HG03520 (cell line): ENCODE results near the gene PDPR.
"Not testable (repeated sequence)": the region's sequence is repeated elsewhere in the genome, so short reads cannot be mapped to it uniquely, and the experiment has no call there.

Experiments used
- ATAC-seq: cut with Tn5 transposase; IDR thresholded peaks from one replicate; pipeline ENCODE4 v1.9.1; 2021; ENCODE audit warnings: mild to moderate bottlenecking, moderate library complexity; ENCODE audit not compliant: unreplicated experiment

Gene PDPR

GRCh38 chr16:70127706-70128105 lies 13.6 kb downstream of the PDPR start:
- not testable (repeated sequence) for ATAC-seq

GRCh38 chr16:70128844-70129243 lies 14.7 kb downstream of the PDPR start:
- not testable (repeated sequence) for ATAC-seq

- not testable (repeated sequence) for ATAC-seq
These were observed 21.7 kb downstream of the PDPR start for GRCh38 chr16:70135796-70136195.

- ATAC-seq, result not testable (repeated sequence)
These were observed 22.5 kb downstream of the PDPR start for GRCh38 chr16:70136595-70136994.

GRCh38 chr16:70142739-70143138 lies 28.6 kb downstream of the PDPR start:
- ATAC-seq, result not testable (repeated sequence)

GRCh38 chr16:70143231-70143895 lies 29.2 kb downstream of the PDPR start:
- ATAC-seq, result not testable (repeated sequence)

- not testable (repeated sequence) for ATAC-seq
These were observed 33.7 kb downstream of the PDPR start for GRCh38 chr16:70147853-70148252.

GRCh38 chr16:70148453-70148852 lies 34.3 kb downstream of the PDPR start:
- ATAC-seq, result not testable (repeated sequence)

GRCh38 chr16:70149296-70149695 lies 35.2 kb downstream of the PDPR start:
- not testable (repeated sequence) for ATAC-seq

GRCh38 chr16:70151391-70151790 lies 37.3 kb downstream of the PDPR start:
- no peak for ATAC-seq

GRCh38 chr16:70151941-70152509 lies 37.9 kb downstream of the PDPR start:
- ATAC-seq, result no peak

- no peak for ATAC-seq
These were observed 38.6 kb downstream of the PDPR start for GRCh38 chr16:70152578-70153302.

- not testable (repeated sequence) for ATAC-seq
These were observed 40.6 kb downstream of the PDPR start for GRCh38 chr16:70154736-70155135.

- ATAC-seq, result no peak
These were observed 42.3 kb downstream of the PDPR start for GRCh38 chr16:70156207-70156978.

GRCh38 chr16:70157105-70157476 lies 43.0 kb downstream of the PDPR start:
- no peak for ATAC-seq

GRCh38 chr16:70157477-70158260 lies 43.5 kb downstream of the PDPR start:
- ATAC-seq, result no peak

- no peak for ATAC-seq
These were observed 44.3 kb downstream of the PDPR start for GRCh38 chr16:70158261-70158939.

GRCh38 chr16:70159355-70160348 lies 45.5 kb downstream of the PDPR start:
- ATAC-seq, result no peak

- ATAC-seq, result no peak
These were observed 46.3 kb downstream of the PDPR start for GRCh38 chr16:70160388-70160787.
